Activated CD8-positive, alpha-beta T cell treated with anti-CD3 and anti-CD28 coated beads for 36 hours (primary cell): Measurements from ENCODE around the gene CHST11. TPM values are rescaled to one million over a fixed set of nuclear protein-coding genes. Genes with fewer than 3 reads are reported as not detected.

Experiments
- ATAC-seq: fragments of 200-7000 bp; cut with Tn5 transposase; one replicate; pipeline ENCODE4 v1.10.0; 2021; ENCODE audit warnings: mild to moderate bottlenecking, moderate library complexity
- CTCF ChIA-PET: fragments of 350-600 bp; sonication (Branson Sonifier 250); formaldehyde crosslinking; loops from one replicate; lab custom pipeline; 2021; ENCODE audit warnings: antibody characterized with exemption; lab: Charles Lee
- POLR2A ChIA-PET: fragments of 350-600 bp; sonication (Branson Sonifier 250); formaldehyde crosslinking; loops from one replicate; lab custom pipeline; 2021; ENCODE audit warnings: antibody characterized with exemption; lab: Charles Lee
- DNase-seq: peaks from one replicate; pipeline ENCODE4 v3.0.0-alpha.2; 2020
- H3K27ac Mint-ChIP-seq: one replicate; pipeline ENCODE4 v1.8.0; 2021; ENCODE audit warnings: mild to moderate bottlenecking, mixed read lengths
- H3K27me3 Mint-ChIP-seq: one replicate; pipeline ENCODE4 v1.8.0; 2021; ENCODE audit warnings: mixed read lengths
- H3K36me3 Mint-ChIP-seq: one replicate; pipeline ENCODE4 v1.8.0; 2021; ENCODE audit warnings: low read depth, mixed read lengths
- H3K4me1 Mint-ChIP-seq: one replicate; pipeline ENCODE4 v1.8.0; 2021; ENCODE audit warnings: low read depth, mixed read lengths
- H3K4me3 Mint-ChIP-seq: one replicate; pipeline ENCODE4 v1.8.0; 2021; ENCODE audit warnings: mild to moderate bottlenecking, moderate library complexity, mixed read lengths
- H3K9me3 Mint-ChIP-seq: one replicate; pipeline ENCODE4 v1.8.0; 2021; ENCODE audit warnings: mixed read lengths
- intact Hi-C: fragments of 100-400 bp; cut with micrococcal nuclease; formaldehyde crosslinking; loops from one replicate; pipeline ENCODE4 v1.10.0; 2022
- total RNA-seq, 2 experiments: library from RNA; stranded (reverse); gene quantifications; one replicate each; pipeline ENCODE4 v1.2.3, GENCODE V29; 2021
- TF ChIP-seq, protein P1 (sequence below): fragments of 200-600 bp; IDR thresholded peaks from one replicate; pipeline ENCODE4 v1.8.0; 2022; ENCODE audit warnings: antibody characterized with exemption, mild to moderate bottlenecking

CHST11 gene
- total RNA-seq, 2 experiments from 2014 or later, result 30.9 to 33.9 TPM

DNA sequence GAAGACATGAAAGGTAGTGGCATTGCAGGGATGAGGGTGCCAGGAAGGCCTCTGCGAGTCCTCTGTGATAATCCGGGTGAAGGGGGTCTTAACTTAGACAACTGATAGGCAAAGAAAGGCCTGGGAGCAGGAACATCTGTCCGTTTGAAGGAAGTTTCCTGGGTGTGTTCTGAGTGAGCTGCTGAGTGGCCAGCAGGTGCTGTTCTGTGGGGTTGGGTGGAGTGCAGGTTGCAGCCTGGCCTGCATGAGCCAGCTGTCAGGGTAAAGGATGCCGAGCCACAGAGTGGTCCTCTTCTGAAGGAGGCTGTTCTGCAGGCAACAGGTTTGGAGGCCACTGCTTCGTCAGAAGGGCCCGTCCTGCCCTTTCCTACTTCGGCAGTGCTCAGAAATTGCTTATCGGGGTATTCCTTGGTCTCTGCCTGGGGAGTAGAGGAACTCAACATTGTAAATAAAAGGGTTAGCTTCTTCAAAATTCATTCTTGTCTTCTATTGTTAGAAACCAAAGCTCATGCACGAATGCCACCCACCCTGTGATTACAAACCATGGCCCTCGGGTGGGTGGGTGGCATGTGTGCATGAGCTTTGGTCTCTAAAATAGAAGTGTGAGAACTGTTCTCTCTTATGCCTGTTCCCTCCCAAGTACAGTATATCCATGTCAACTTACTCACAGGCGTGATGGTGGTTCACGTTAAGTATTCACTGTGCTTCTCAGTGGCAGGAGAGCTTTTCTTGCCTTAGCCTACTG is 118.9 kb downstream of the CHST11 start:
- H3K27ac Mint-ChIP-seq, result peak overlapping the region; percentile 16
- ChIA-PET CTCF (interaction anchor here (0.7 kb wide), 1 partner anchor 194 kb away, joined by 3 read pairs; no protein-coding TSS in a partner anchor), POLR2A (no interaction called here)
- no peak for ATAC-seq
- no peak overlapping the region for H3K4me3 Mint-ChIP-seq
- TF ChIP-seq, protein P1, sequence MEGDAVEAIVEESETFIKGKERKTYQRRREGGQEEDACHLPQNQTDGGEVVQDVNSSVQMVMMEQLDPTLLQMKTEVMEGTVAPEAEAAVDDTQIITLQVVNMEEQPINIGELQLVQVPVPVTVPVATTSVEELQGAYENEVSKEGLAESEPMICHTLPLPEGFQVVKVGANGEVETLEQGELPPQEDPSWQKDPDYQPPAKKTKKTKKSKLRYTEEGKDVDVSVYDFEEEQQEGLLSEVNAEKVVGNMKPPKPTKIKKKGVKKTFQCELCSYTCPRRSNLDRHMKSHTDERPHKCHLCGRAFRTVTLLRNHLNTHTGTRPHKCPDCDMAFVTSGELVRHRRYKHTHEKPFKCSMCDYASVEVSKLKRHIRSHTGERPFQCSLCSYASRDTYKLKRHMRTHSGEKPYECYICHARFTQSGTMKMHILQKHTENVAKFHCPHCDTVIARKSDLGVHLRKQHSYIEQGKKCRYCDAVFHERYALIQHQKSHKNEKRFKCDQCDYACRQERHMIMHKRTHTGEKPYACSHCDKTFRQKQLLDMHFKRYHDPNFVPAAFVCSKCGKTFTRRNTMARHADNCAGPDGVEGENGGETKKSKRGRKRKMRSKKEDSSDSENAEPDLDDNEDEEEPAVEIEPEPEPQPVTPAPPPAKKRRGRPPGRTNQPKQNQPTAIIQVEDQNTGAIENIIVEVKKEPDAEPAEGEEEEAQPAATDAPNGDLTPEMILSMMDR, result no peak
- H3K9me3 Mint-ChIP-seq, result no peaks in the 10 kb centered on the region
- H3K27me3 Mint-ChIP-seq, result no peaks in the 10 kb centered on the region
- intact Hi-C loops, result no loop called here
- no peak for DNase-seq
- peaks cover 9% of the 10 kb centered on the region for H3K36me3 Mint-ChIP-seq
- peaks cover 45% of the 10 kb centered on the region for H3K4me1 Mint-ChIP-seq

DNA sequence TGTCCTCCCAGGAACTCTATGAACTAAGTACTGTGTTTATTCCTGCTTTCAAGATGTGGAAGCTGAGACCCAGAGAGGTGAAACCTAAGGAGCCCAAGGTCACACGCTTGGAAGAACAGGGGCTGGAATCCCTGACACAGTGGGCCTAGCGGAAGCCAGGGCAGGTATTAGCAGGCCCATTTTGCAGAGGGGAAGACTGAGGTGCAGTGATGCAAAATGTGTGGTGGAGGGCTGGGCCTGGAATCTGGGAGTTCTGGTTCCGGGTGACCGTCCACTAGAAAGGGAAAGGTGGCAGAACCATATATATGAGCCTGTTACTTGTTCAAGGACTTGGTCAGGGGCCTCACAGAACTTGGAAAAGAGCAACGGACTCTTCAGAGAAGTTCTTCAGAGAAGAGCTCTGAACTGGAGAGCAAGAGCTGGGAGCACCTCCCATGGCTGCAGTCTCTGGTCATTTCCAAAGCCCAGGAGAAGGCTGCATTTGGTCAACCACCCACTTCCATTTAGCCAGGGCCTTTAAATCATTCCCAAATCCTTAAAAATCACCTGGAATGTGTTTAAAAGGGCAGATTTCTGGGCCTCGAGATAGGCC is 119.5 kb downstream of the CHST11 start:
- intact Hi-C loops, result no loop called here
- Mint-ChIP-seq H3K4me1 (peaks cover 46% of the 10 kb centered on the region), H3K27ac (no peak overlapping the region), H3K27me3 (no peaks in the 10 kb centered on the region), H3K9me3 (no peaks in the 10 kb centered on the region), H3K4me3 (no peak overlapping the region), H3K36me3 (peaks cover 9% of the 10 kb centered on the region)
- TF ChIP-seq, protein P1, result no peak
- ATAC-seq, result no peak
- ChIA-PET CTCF (interaction anchor here (0.7 kb wide), 1 partner anchor 195 kb away, joined by 3 read pairs; no protein-coding TSS in a partner anchor), POLR2A (no interaction called here)
- DNase-seq, result no peak

DNA sequence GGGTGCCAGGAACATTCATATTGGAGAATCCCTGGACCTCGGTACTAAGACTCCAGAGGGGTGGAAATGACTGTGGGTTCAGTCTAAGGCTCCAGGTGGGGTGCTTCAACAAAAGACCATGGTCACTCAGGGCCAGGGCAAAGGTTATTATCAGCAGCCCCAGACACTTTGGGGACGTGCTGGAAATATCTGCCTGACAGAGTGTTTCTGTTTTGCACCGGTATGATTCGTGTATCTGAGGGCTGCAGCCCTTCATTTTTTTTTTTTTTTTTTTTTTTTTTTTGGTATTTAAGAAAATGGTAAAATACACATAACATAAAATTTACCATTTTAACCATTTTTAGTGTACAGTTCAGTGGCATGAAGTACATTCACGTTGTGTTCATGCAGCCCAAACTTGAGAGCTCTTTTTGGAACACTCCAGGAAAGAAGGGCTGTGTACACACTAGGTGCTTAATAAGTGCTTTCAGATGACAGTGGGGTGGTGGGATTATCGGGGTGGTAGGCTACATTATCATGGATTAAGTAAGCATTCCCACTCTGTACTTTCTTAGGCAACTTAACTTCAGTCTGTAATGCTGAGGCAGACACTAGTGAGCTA is 120.3 kb downstream of the CHST11 start:
- POLR2A ChIA-PET, result no interaction called here
- intact Hi-C loops, result no loop called here
- TF ChIP-seq, protein P1, result no peak
- ATAC-seq (no peak), DNase-seq (no peak)
- Mint-ChIP-seq H3K9me3 (no peaks in the 10 kb centered on the region), H3K4me3 (no peak overlapping the region), H3K36me3 (peaks cover 9% of the 10 kb centered on the region), H3K27ac (no peak overlapping the region), H3K4me1 (peaks cover 53% of the 10 kb centered on the region), H3K27me3 (no peaks in the 10 kb centered on the region)
- CTCF ChIA-PET, result interaction anchor here (1.0 kb wide), 1 partner anchor 195 kb away, joined by 6 read pairs; no protein-coding TSS in a partner anchor

DNA sequence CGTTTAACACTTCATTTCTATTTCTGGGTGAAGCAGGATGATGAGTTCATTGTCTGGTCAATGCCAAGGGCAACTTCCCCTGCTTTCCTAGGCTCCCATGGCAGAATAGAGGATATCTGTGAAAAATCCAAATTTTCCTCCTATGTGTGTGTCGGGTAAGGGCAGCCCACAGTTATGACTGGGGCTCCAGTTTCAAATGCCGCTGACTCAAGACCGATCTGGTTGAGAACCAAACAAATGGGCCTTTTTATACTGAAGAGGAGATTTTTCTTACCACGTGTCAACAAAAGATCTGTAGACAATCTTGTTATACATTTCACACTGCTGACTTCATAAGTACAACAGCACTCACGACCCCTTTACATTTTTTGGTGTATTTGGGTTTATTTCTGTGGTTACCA is 120.8 kb downstream of the CHST11 start:
- H3K4me3 Mint-ChIP-seq, result no peak overlapping the region
- DNase-seq (no peak), ATAC-seq (peak; percentile 43)
- peaks cover 58% of the 10 kb centered on the region for H3K4me1 Mint-ChIP-seq
- TF ChIP-seq, protein P1, result no peak
- ChIA-PET POLR2A (no interaction called here), CTCF (interaction anchor here (1.0 kb wide), 1 partner anchor 196 kb away, joined by 6 read pairs; no protein-coding TSS in a partner anchor)
- peaks cover 7% of the 10 kb centered on the region for H3K36me3 Mint-ChIP-seq
- intact Hi-C loops, result no loop called here
- H3K9me3 Mint-ChIP-seq, result no peaks in the 10 kb centered on the region
- H3K27me3 Mint-ChIP-seq, result no peaks in the 10 kb centered on the region
- no peak overlapping the region for H3K27ac Mint-ChIP-seq

DNA sequence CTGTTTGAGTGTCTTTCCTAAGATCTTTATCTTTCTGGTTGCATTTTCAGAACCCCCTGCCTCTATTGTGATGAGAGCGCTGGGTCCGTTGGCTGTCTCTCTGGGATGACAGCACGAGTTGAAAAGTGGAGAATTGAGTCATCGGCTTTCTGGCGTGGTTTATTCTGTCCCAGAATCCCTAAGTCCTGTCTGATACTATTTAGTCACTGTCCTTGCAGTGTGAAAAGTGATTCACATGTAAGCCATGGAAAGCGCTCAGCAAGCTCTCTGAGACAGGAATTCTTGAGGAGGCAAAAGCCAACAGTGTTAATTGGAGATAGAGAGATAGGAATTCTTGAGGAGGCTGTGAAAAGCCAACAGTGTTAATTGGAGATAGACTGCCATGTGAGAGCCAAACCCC is 121.7 kb downstream of the CHST11 start:
- H3K36me3 Mint-ChIP-seq, result peaks cover 4% of the 10 kb centered on the region
- intact Hi-C loops, result no loop called here
- H3K4me1 Mint-ChIP-seq, result peaks cover 67% of the 10 kb centered on the region
- DNase-seq, result no peak
- ChIA-PET CTCF (no interaction called here), POLR2A (interaction anchor here (0.8 to 1.0 kb wide), 2 partner anchors 10 to 50 kb away, joined by 3 read pairs; no protein-coding TSS in a partner anchor)
- no peaks in the 10 kb centered on the region for H3K9me3 Mint-ChIP-seq
- H3K27me3 Mint-ChIP-seq, result no peaks in the 10 kb centered on the region
- ATAC-seq, result no peak
- TF ChIP-seq, protein P1, result no peak
- H3K4me3 Mint-ChIP-seq, result no peak overlapping the region
- H3K27ac Mint-ChIP-seq, result no peak overlapping the region
